ENCODE results near the gene PRKCH.
"Not testable (repeated sequence)": the region's sequence is repeated elsewhere in the genome, so short reads cannot be mapped to it uniquely, and the experiment has no call there.

Gene PRKCH

GRCh38 chr14:61459229-61459628 lies 137.8 kb downstream of the PRKCH start:
- no peak for DNase-seq (ENCODE audit: low spot score)

DNA sequence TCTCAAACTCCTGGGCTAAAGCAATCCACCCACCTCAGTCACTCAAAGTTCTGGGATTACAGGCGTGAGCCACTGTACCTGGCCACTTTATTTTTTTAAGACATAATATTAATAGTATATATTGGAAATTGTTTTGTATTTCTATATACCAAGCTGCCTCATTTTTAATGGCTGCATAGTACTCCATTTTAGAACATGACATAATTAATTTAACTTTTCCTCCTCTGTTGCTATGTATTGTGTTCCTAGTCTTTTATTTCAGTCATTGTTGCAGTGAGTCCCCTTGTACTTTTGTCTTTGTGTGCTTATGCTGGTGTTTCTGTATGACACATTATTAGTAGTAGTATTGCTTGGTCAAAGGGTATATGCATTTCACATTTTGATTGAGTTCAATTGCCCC lies 138.7 kb downstream of the PRKCH start:
- no peak for DNase-seq (ENCODE audit: low spot score)

DNA sequence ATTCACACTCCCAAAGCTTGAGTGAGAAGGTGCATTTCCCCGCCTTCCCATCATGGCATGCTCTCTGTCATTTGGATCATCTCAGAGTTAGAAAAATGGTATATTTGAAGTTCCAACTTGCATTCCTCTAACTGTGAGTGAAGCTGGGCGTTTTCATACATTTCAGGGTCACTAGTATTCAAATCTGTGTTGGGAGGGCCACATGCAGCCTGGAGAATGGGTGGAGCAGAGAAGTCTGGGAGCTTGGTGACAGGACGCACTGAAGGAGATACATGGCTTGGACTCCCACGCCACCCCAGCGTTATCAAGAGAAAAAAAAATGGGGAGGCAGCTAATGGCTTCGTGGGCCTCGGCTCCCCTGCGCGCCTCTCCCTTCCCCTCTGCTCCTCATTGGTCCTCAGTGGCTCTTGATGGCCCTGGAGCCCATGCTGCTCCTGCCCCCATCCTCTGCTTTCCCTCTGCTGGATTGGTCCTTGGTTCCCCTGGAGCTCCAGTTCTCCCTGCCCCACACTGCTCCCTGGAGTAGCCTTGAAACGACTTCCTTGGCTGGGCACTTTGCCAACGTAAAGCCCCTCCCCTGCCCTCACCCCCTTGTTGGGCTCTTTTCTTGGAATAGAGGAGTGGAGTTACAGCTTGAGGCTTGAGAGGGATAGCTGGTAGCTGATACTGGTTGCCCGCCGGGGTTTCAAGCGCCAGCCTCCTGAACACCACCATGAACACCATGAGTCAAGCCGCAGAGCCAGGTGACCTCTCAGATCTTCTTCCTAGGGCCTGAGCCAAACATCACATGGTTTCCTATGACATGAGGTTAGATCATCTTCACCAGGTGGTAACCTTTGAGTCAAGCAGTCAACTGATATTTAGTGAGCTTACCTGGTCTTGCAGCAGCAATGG lies 139.6 kb downstream of the PRKCH start:
- DNase-seq (ENCODE audit: low spot score) = peak; percentile 72

GRCh38 chr14:61461808-61462275 lies 140.5 kb downstream of the PRKCH start:
- peak; percentile 79 for DNase-seq (ENCODE audit: low spot score)

GRCh38 chr14:61462566-61463193 lies 141.3 kb downstream of the PRKCH start:
- no peak for DNase-seq (ENCODE audit: low spot score)

GRCh38 chr14:61463664-61464285 lies 142.4 kb downstream of the PRKCH start:
- no peak for DNase-seq (ENCODE audit: low spot score)

DNA sequence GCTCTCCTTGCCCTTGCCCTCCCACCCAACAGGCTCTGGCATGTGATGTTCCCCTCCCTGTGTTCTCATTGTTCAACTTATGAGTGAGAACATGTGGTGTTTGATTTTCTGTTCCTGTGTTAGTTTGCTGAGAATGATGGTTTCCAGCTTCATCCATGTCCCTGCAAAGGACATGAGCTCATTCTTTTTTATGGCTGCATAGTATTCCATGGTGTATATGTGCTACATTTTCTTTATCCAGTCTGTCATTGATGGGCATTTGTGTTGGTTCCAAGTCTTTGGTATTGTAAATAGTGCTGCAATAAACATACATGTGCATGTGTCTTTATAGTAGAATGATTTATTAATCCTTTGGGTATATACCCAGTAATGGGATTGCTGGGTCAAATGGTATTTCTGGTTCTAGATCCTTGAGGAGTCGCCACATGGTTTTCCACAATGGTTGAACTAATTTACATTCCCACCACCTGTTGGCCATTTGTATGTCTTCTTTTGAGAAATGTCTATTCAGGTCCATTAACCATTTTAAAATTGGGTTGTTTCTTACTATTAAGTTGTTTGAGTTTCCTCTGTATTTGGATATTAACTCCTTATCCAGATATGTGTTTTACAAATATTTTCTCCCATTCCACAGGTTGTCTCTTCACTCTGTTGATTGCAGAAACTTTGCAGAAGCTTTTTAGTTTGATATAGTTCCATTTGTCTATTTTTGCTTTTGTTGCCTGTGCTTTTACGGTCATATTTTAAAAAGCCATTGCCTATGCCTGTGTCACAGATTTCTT lies 143.4 kb downstream of the PRKCH start:
- not testable (repeated sequence) for DNase-seq (ENCODE audit: low spot score)

DNA sequence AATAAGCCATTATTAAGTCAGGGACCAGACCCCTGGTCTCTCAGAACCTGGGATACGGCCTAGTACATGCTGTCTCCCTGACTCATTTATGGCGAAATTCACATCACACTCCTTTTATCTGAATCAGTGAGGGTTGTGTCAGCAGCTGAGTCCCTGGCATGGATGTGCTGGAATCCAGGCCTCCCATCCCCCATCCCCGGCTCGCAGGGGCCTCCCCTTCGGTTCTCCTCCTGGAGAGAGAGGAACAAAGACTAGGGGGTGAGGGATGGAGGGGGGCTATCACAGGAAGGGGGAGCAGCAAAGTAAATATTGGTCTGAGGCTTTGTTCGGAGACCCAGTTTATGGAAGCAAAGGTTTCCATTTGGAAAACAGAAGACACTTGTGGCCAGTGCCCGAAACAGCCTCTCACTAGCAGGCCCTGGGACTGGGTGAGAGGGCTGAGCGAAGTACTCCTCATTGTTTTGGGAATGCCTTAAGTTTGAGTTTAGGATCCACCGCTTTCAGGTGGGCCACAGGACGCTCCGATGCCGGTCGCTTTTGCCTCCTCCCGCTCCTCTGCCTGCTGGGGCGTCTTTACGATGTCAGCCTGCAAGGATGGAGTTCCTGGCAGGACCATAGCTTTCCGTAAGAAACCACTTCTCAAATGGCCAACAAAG lies 145.0 kb downstream of the PRKCH start:
- DNase-seq (ENCODE audit: low spot score) = no peak

DNA sequence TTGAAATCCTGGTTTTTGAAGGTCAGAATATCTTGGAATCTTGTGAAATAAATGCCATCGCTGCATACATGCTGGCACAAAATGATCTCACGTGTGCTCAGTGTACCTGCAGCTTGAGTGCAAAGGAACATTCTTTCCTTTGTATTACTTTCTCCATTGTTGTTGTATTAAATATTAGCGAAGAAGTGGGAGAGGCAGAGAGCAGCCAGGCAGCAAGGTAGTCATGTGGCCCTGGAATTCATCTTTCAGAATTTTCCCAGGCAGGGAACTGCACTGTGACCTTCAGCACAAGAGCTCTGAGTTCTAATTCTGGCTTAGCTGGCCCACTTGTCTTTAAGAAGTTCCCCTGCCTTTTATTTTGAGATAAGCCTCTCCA lies 145.5 kb downstream of the PRKCH start:
- no peak for DNase-seq (ENCODE audit: low spot score)

DNA sequence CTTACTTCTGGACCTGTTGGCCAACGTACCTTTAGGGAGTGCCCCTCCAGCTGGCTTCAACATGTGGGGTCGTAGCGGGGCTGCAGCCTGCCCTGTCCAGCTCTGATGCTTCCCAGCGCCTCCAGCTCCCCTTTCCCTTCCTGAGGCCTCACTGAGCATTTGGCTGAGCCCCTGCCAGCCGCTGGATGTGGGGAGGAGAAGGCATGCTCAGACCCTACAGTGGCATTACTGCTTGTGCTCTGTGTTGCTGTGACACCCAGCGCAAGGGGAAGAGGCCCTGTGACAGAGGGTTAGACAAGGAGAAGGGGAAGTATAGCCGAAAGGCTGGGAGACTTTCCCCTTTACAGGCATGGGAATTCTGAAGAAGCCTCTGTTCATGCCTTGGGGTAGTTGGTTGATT lies 145.9 kb downstream of the PRKCH start:
- no peak for DNase-seq (ENCODE audit: low spot score)

DNA sequence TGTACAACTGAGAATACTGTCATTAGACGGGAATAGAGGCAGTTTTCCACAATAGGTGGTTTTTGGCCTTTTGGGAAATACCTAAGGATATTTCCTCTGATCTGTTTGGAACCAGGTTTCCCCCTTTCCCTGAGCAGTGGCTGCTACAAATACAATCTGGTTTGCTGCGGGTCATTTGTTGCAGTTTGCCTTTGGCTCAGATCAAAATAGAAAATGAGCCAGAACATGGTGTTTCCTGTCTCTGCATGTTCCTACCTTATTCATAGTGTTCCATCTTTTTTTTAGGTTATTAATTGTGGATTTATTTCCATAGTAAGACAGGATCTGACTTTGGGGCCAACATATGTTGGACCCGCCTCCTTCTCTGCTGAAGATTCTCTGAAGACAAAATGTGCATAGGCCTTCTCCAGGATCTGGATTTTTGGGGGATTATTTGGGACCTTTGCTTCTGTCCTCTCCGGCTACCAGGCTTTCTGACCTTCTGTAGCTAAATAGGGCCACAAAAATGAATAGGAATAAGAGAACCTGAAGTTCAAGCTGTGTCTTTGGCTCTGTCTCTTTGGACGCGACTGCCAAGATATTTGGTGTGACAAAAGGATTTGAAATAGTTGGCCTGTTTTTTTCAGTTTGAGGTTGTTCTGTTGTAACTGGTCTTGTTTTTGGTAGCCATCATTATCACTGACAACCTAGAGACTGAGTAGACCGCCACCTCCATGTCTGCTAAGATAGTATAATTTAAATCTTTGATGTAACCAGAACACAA lies 146.9 kb downstream of the PRKCH start:
- DNase-seq (ENCODE audit: low spot score) = no peak

GRCh38 chr14:61469781-61470180 lies 148.4 kb downstream of the PRKCH start:
- no peak for DNase-seq (ENCODE audit: low spot score)

DNA sequence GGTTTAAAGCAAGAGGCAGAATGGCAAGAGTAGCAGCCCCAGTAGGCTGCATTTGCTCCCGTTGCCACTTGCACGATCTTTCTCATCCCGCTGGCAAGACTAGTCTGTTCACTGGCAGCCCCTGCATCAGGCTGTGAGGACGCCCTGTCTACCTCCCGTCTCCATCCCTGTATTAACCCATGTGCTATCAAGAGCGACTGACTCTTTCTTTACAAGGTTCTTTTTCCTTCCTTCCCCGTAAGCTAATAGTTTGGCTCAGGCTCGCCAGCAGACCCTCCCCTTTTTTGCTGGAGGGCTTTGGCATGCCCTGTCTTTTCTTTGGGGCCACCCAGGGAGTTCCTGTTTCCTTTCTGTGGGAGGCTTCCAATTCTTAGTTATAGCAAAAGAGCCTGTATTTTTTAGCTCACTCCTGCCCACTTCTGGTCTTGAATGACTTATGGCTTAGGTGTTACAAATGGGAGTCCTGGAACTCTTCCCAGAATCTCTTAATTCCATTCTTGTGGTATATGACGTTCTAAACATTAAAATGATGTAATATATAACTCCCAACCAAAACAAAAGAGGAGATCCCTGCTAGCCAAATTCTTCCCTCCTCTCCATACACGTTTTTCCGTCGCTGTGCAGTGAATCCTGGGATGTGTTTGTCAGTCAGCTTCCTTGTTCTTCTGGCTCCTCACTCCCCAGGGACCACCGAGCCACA lies 149.0 kb downstream of the PRKCH start:
- DNase-seq (ENCODE audit: low spot score) = no peak

DNA sequence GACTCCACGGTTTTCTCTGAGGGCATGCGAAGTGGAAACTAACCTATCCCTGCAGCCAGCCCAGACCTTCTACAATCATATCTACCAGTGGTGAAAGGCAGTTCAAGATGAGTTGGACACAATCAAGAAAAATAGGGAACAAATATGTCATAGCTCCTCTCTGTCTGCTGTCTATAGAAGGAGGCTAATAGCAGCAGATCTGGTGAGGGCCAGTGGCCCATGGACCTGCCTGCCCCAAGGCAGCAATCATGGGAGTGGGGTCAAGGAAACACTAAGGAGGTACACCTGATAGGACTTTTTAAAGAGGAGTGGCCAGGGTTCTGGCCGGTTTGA lies 149.5 kb downstream of the PRKCH start:
- no peak for DNase-seq (ENCODE audit: low spot score)

- DNase-seq (ENCODE audit: low spot score) = no peak
These were observed 150.1 kb downstream of the PRKCH start for GRCh38 chr14:61471297-61472005.

- DNase-seq (ENCODE audit: low spot score) = peak; percentile 83
These were observed 150.8 kb downstream of the PRKCH start for GRCh38 chr14:61472011-61472672.

- peak; percentile 69 for DNase-seq (ENCODE audit: low spot score)
These were observed 151.5 kb downstream of the PRKCH start for GRCh38 chr14:61472801-61473376.

DNA sequence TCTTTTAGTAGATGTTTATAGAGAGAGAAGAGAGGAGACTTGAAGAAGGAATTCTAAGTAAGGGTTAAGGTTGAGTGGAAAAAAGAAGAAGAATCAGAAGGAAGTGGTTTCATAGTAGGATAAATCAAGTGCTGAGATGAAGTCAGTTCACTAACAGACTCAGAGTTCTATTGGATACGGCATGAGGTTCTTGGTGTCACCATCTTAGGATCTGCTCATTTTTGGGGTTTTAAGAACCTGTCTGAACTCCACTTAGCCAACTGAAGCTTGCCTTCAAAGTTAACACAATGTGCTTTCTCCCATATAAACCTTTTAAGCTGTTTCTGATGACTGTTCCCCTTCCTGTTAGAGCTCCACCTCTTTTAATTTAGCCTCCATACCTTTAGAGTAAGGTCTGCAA lies 152.6 kb downstream of the PRKCH start:
- DNase-seq (ENCODE audit: low spot score) = no peak

- no peak for DNase-seq (ENCODE audit: low spot score)
These were observed 153.3 kb downstream of the PRKCH start for GRCh38 chr14:61474701-61475100.

Data from CD4-positive, alpha-beta T cell treated with Interleukin-2 at 100 ng/mL for 4 hours (primary cell).